LNCaP clone FGC (cell line): Measurements from ENCODE around the gene LHX2.

Source experiments
- DNase-seq: peaks from one replicate; pipeline ENCODE4 v3.0.0-alpha.2; 2011; ENCODE audit warnings: low read depth
- H3K4me3 ChIP-seq: 2 replicates; pipeline ENCODE4 v1.5.1; 2011; ENCODE audit warnings: mild to moderate bottlenecking, low read depth, low read length, control low read depth
- TF ChIP-seq, protein P1 (sequence below): IDR thresholded peaks from 2 replicates; pipeline ENCODE4 v1.5.1; 2012; ENCODE audit warnings: mild to moderate bottlenecking; ENCODE audit not compliant: control insufficient read depth, insufficient read depth; ENCODE audit errors: extremely low read depth

LHX2 gene

DNA sequence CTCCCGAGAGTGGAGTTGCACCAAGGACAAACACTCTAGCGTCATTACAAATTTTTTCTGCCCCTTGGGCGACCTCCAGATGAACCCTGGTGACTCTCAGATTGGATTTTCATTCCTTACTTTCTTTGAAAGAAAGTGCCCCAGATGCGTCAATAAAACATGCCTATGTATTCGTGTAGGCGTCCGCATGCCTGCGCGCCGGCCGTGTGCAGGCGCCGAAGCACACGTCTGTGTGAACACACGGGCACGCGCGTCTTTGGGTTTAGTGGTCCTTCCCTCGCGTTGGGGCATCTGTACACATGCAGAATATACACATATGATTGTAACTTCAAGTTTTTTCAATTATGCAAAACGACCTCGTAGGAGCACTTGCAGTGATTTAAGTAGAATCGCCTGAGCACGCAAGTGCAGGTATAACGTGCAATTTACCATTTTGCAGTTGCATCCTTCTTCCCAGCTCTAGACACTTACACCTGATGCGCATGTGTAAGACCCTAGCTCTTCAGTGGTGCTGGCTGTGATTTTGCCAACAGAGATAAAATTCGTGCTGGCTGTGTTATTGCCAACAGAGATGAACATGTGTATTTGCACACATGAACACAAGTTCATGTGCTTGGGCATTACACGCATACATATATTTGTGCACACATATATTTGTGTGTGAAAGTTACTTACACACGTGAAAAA is 1.9 kb upstream of the LHX2 start:
- H3K4me3 ChIP-seq: no peak overlapping the region
- TF ChIP-seq, protein P1, sequence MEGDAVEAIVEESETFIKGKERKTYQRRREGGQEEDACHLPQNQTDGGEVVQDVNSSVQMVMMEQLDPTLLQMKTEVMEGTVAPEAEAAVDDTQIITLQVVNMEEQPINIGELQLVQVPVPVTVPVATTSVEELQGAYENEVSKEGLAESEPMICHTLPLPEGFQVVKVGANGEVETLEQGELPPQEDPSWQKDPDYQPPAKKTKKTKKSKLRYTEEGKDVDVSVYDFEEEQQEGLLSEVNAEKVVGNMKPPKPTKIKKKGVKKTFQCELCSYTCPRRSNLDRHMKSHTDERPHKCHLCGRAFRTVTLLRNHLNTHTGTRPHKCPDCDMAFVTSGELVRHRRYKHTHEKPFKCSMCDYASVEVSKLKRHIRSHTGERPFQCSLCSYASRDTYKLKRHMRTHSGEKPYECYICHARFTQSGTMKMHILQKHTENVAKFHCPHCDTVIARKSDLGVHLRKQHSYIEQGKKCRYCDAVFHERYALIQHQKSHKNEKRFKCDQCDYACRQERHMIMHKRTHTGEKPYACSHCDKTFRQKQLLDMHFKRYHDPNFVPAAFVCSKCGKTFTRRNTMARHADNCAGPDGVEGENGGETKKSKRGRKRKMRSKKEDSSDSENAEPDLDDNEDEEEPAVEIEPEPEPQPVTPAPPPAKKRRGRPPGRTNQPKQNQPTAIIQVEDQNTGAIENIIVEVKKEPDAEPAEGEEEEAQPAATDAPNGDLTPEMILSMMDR: no peak
- no peak for DNase-seq

DNA sequence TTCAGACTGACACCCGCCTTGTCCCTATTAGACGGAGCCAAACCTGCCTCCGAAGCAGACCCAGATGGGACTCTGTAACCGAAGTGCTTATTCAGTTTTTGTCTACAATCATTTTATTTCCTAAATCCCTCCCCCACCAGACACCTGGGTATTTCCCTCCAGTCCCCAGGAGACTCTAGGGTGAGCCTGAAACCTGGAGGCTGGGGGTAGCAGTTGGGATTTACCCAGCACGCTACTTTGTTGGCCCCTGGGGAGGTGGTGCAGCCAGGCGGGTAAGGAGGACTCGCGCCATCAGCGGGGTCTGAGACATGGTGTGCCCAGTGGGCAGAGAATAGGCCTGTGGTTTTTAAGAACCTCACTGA is 1.3 kb upstream of the LHX2 start:
- TF ChIP-seq, protein P1: no peak
- no peak for DNase-seq
- H3K4me3 ChIP-seq: no peak overlapping the region

DNA sequence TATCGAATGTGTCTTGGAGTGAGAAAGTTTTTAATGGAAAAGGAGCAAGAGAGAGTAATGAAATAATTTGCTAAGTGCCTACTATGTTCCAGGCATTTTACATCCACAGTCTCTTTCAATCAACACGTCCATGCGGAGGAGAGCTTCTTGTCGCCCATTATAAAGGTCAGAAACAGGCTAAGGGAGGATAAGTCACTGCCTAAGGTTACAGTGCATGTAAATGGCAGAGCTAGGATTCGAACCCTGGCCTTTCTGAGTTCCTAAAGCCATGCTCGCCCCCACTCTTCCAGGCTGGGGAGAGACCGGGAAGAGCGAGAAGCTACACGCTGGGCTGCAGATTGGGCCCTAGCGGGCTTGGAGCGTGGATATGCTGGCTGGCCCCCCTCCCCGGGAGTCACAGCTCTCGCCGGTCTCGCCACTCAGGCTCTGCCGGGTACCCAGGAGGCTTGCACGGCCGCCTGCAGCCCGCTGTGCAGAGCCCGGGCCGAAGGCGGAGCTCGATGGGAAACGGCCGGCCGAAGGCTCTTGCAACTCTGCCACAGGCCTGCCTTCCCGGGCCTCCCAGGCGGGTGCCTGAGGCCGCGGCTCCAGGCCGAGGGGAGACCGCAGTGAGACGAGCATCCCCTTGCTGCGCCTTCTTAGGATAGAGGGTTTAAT is 775 bp upstream of the LHX2 start:
- DNase-seq: no peak
- peak overlapping the region; percentile 31; the same call in 1 of the 2 replicates for H3K4me3 ChIP-seq
- TF ChIP-seq, protein P1: no peak

DNA sequence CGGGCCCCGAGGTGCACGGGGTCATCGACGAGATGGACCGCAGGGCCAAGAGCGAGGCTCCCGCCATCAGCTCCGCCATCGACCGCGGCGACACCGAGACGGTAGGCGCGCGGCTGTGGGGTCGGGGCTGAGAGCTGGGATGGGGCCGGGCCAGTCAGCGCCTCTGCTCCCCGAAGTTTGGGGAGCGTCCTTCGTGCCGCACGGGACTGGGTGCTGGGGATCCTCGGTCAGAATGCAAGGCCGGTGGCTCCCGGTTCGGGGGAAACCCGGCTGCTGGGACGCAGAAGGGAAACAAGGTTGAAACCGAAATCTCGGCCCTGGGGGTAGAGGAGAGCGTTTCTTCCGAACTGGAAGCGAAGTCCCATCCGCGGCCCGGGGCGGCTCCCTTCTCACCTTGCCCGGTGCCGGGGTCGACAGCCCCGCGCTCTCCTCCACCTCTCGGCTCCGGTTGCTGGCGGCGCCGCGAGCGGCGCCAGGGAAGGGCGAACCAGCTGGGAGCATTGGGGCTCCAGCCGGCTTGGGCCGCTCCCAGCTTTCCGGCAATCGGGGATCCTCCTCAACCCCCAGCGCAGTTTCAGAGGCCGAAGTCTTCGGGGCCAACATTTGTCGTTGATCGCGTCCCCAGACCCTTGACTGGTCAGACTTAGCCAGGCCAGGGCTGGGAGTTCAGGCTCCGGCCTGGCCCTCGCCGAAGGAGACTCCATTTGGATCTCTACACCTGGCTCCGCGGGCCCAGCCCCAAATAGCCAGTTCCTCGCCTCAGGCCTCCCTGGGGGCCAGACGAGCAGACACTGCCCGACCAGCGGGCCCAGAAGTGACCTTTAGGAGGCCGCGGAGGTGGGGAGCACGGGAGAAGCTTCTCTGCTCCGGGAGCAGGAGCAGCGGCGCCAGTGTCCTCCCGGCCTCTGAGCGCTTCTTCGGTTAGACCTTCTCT is 1.1 kb downstream of the LHX2 start:
- TF ChIP-seq, protein P1: no peak
- no peak overlapping the region for H3K4me3 ChIP-seq
- no peak for DNase-seq

DNA sequence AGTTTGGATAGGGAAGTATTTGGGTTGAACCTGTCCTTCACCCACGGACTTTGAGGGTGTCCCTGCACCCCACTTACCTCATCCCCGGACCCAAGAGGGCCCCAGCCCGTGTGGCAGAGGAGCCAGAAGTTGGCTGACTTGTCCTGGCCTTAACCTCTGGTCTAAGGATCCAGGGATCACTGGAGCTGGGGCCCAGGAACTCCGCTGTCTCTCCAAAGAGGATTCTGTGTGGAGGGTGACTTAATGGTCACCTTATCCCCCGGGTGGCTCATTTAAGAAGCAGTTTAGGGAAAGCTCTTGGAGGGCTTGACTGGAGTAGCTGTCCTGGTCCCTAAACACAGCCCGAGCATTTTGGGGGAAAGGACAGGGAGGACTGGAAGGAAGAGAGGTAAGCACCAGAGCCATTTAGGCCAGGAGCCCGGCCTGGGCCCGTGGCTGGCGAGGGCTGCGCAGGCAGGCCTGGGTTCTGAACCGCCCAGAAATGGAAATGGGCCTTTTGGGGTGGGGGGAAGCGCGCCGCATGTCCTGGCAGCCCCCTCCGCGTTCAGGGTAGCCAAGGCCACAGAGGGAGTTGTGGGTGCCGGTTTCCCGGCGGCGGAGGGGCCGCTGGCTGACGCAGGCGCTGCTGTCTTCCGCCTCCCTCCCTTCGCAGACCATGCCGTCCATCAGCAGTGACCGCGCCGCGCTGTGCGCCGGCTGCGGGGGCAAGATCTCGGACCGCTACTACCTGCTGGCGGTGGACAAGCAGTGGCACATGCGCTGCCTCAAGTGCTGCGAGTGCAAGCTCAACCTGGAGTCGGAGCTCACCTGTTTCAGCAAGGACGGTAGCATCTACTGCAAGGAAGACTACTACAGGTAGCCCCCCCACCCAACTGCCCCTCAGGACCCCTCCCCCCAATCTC is 2.0 kb downstream of the LHX2 start:
- H3K4me3 ChIP-seq: no peak overlapping the region
- TF ChIP-seq, protein P1: no peak
- DNase-seq: no peak
